ENCODE results near the gene PIK3CA.

Gene PIK3CA

DNA sequence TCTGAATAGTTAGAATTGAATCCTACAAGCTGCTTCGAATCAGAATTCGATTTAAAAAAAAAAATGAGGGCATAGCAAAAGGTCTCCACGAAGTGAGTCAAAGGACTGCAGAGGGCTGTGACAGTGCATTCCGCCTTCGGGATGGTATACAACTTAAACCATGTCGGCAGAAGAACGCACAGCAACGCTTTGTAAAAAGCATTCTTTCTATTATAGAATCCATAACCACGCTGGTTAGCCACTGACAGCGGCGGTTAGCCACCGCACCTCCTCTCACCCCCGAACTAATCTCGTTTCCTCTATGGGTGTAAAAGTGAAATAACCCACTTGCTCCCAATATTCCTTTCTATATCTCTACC is 664 bp upstream of the PIK3CA start:
- H3K9ac ChIP-seq (ENCODE audit: low read depth, low read length), result peak overlapping the region; percentile 80; the same call in 1 of the 2 replicates
- no peaks in the 10 kb centered on the region for H3K36me3 ChIP-seq (ENCODE audit: insufficient read depth, low read length)
- H3K9me3 ChIP-seq (ENCODE audit: control insufficient read depth, insufficient read depth, low read length), result no peaks in the 10 kb centered on the region
- H3K4me1 ChIP-seq (ENCODE audit: insufficient read depth, low read length), result peaks cover 5% of the 10 kb centered on the region; the same call in 1 of the 2 replicates

DNA sequence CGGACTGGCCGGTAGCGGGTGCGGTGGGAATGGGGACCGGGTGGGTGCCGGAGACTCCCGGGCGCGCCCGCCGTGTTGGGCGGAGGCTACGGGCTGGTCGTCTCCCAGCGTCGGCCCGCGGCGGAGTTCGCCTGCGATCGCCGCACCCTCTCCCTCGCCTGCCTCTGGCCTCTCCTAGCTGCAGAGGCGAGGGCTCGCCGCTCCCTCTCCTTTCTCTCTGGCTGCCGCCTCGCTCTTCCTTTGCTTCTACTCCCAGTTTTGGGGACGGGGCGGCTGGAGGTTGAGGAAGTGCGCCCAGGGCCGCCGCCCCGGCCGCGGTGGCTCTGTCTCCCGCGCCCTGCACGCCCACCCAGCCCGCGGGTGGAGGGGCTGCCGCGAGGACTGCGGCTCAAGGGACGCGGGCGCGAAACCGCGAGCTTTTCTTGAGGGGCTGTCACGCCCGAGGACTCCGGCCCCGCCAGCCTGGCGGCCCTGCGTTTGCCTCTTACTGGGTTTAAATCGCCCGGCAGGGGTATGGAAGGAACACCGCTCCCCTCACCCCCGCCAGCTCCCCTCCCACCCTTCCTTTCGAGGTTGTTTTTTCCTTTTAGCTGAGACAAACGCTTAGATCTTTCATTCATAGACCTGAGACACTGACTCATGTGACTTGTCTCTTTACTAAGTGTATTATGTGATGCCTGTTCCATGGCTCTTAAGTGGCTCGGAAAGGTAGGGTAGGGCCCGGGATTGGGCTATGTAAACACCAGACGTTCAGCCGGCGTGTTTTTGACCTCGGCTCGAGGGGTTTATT is 654 bp downstream of the PIK3CA start:
- no peaks in the 10 kb centered on the region for H3K9me3 ChIP-seq (ENCODE audit: control insufficient read depth, insufficient read depth, low read length)
- no peaks in the 10 kb centered on the region for H3K36me3 ChIP-seq (ENCODE audit: insufficient read depth, low read length)
- H3K9ac ChIP-seq (ENCODE audit: low read depth, low read length), result peak overlapping the region; percentile 78
- H3K4me1 ChIP-seq (ENCODE audit: insufficient read depth, low read length), result peaks cover 5% of the 10 kb centered on the region; the same call in 1 of the 2 replicates

DNA sequence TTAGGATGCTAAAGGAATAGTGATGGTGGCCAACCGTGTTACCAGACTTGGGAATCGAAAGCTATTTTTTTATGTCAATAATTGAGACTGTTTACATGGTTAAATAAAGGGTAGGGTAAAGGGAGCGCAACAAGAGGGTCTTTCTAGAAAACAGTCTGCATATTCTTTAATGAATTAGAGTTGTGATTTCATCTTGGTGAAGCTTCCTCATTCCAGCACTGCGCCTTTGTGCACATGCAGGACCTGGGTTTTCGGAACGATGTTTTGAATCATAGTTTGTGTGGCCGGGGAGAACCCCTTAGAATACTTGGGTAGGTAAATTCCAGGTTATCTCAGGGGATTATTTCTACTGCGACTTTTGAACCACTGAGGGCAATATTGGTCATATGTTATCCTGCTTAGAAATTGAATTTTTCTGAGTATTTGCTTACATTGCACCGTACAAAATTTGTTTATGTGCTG is 1.3 kb downstream of the PIK3CA start:
- Histone ChIP-seq H3K36me3 (ENCODE audit: insufficient read depth, low read length) (no peaks in the 10 kb centered on the region), H3K9ac (ENCODE audit: low read depth, low read length) (peak overlapping the region; percentile 78), H3K4me1 (ENCODE audit: insufficient read depth, low read length) (peaks cover 5% of the 10 kb centered on the region; the same call in 1 of the 2 replicates), H3K9me3 (ENCODE audit: control insufficient read depth, insufficient read depth, low read length) (no peaks in the 10 kb centered on the region)

DNA sequence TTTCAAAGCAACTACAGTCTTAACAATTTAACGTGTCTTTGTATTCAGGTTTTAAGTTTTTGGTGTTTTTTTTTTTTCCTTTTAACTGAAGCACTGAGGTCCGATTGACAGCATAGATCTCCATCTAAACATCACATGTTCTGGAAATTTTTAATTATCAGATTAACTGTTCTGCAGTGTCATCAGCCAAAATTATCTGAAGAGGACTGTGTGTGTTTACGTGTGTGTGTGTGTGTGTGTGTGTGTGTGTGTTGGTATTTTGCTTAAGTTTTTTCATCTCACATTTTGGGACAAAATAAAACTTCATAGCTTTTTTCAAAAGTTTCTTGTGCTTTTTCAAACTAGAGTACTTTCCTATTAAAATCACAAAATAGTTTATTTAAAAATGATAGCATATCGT is 1.8 kb downstream of the PIK3CA start:
- H3K9me3 ChIP-seq (ENCODE audit: control insufficient read depth, insufficient read depth, low read length), result no peaks in the 10 kb centered on the region
- H3K4me1 ChIP-seq (ENCODE audit: insufficient read depth, low read length), result peaks cover 5% of the 10 kb centered on the region; the same call in 1 of the 2 replicates
- peak overlapping the region; percentile 78 for H3K9ac ChIP-seq (ENCODE audit: low read depth, low read length)
- H3K36me3 ChIP-seq (ENCODE audit: insufficient read depth, low read length), result no peaks in the 10 kb centered on the region

DNA sequence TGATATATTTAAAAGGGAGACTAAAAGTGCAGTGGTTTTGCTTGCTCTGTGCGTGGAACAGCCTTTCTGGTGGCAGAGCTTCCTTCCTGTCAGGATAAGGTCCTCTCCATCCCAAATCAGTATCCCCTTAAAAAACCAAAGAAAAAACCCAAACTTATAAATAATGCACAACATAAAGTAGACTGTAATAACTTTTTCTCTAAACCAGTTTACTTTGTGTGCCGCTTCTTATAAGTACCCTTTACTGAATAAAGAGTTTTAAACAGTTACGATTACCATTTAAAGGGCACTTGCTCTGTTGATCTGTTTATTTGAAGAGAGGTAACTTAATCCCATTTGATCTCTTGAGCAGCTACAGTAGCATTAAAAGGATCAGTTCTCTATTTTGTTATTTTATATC is 2.5 kb downstream of the PIK3CA start:
- Histone ChIP-seq H3K9me3 (ENCODE audit: control insufficient read depth, insufficient read depth, low read length) (no peaks in the 10 kb centered on the region), H3K36me3 (ENCODE audit: insufficient read depth, low read length) (no peaks in the 10 kb centered on the region), H3K9ac (ENCODE audit: low read depth, low read length) (no peak overlapping the region), H3K4me1 (ENCODE audit: insufficient read depth, low read length) (peaks cover 5% of the 10 kb centered on the region; the same call in 1 of the 2 replicates)

DNA sequence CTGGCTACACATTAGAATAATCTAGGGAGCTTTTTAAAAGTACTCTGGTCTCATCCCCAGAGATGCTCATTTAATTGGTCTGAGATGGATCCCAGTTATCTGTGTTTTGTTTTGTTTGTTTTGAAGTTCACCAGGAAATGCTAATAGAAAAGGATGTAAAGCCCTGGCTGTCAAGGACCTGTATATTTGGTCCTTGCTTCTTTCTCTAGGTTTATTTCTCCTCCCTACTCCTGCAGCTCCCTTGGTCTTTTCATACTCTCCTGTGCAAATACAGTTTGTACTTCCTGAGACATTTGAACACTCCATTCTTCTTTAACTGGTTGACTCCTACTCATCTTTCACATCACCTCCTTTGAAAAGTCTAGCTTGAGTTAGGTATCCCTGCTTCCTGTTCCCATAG is 3.3 kb downstream of the PIK3CA start:
- H3K9ac ChIP-seq (ENCODE audit: low read depth, low read length), result no peak overlapping the region
- no peaks in the 10 kb centered on the region for H3K36me3 ChIP-seq (ENCODE audit: insufficient read depth, low read length)
- peaks cover 5% of the 10 kb centered on the region; the same call in 1 of the 2 replicates for H3K4me1 ChIP-seq (ENCODE audit: insufficient read depth, low read length)
- no peaks in the 10 kb centered on the region for H3K9me3 ChIP-seq (ENCODE audit: control insufficient read depth, insufficient read depth, low read length)

DNA sequence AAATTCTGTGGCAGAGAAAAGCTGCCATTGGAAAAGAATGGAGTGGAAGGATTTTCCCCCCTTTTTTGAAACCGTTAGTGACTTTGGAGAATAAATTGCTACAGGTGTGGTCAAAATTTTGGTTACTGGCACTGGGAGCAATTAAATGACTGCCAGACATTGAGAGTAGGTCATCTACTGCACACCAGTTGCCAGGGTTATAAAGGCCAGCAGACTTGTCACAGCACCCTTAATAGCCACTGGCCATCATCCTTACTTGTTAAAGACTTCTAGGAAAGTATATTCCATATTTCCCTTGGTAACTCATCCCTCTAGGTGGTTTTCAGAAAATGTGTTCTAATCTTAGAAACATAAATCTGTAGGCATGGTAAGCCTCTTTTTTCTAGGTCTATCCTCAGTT is 8.0 kb downstream of the PIK3CA start:
- Histone ChIP-seq H3K9ac (ENCODE audit: low read depth, low read length) (no peak overlapping the region), H3K4me1 (ENCODE audit: insufficient read depth, low read length) (peaks cover 5% of the 10 kb centered on the region; the same call in 1 of the 2 replicates), H3K36me3 (ENCODE audit: insufficient read depth, low read length) (no peaks in the 10 kb centered on the region), H3K9me3 (ENCODE audit: control insufficient read depth, insufficient read depth, low read length) (no peaks in the 10 kb centered on the region)

DNA sequence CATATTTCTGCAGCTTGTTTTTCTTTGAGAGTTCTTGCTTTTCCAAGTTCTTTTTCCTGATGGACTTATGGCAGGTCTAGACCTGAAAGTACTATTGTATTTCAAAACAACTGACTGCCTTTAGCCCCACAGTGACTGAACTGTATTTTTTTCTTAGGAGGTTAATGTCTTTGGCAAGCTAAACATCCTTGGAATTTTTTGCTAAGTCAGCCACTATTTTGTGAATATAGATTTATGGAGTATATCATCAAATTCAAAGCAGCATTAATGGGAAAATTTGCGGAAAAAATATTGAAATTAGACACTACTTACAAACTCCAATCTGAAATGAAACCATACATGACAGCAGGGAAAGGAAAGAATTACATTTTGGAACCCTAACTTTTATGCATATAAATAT is 8.6 kb downstream of the PIK3CA start:
- Histone ChIP-seq H3K9ac (ENCODE audit: low read depth, low read length) (no peak overlapping the region), H3K9me3 (ENCODE audit: control insufficient read depth, insufficient read depth, low read length) (no peaks in the 10 kb centered on the region), H3K36me3 (ENCODE audit: insufficient read depth, low read length) (no peaks in the 10 kb centered on the region), H3K4me1 (ENCODE audit: insufficient read depth, low read length) (no peaks in the 10 kb centered on the region)

DNA sequence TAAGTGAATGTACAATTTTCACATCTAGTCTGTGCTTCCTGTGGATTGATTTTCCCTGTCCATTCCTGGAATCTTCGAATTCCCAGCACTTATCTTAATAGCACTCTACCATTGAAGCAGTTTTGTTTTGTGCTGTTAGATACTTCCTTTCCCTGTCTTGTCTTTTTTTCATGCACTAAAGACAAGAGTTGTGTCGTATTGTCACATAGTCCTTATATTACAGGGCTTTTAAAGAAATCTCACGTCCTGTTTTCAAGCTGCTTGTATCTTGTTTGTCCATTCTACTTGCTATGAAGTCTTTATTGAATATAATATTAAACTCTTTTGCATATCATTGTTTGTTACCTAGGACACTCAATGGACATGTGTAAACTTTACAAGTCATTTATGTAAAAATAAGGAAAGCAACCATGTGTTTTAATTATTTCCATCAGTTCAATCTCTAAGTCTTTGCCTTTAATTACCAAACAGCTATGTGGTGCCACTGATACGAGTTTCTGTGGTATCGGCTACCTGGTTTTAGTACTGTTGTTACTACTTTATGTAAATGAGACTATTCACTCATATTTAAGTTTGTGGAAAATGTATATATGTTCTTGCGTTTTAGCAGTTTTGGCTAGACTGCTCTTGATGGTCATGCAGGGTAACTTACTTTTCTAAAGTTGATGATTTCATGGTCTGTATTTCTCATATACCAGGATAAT is 10.3 kb downstream of the PIK3CA start:
- Histone ChIP-seq H3K4me1 (ENCODE audit: insufficient read depth, low read length) (no peaks in the 10 kb centered on the region), H3K9ac (ENCODE audit: low read depth, low read length) (no peak overlapping the region), H3K36me3 (ENCODE audit: insufficient read depth, low read length) (no peaks in the 10 kb centered on the region), H3K9me3 (ENCODE audit: control insufficient read depth, insufficient read depth, low read length) (no peaks in the 10 kb centered on the region)

DNA sequence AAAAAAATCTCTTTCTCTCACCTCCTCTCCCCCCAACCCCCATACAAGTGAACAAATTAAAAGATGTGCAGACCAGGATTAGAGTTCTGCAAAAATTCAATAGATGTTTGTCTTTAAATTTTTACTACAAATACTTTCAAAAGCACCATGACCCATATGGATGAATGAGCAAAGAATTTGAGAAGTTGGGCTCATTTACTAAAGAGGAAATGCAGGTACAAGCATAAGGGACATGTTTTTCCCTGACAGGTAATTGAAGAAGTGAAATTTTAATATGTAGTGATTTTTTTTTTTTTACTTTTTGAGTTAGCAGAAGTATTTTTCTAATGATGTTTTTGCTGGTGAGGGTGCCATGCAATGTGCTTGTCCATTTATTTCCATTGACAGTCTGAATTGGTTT is 15.3 kb downstream of the PIK3CA start:
- Histone ChIP-seq H3K9me3 (ENCODE audit: control insufficient read depth, insufficient read depth, low read length) (no peaks in the 10 kb centered on the region), H3K9ac (ENCODE audit: low read depth, low read length) (no peak overlapping the region), H3K4me1 (ENCODE audit: insufficient read depth, low read length) (no peaks in the 10 kb centered on the region), H3K36me3 (ENCODE audit: insufficient read depth, low read length) (no peaks in the 10 kb centered on the region)

DNA sequence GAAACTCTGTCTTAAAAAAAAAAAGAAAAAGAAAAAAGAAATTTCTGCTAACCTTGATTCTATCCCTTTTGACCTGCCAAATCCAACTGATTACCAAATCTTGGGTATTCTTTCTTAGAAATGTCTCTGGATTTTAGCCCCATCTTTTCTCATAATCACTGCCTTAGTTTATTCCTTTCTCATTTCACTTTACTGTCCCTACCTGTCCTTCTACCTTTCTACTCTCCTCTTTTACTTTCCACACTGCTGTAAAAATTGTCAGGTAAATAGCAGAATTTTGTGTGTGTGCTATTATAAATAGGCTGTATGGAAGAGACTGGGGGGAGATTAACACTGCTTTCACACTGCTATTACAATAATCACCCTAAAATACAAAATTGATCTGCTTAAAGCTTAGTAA is 16.7 kb downstream of the PIK3CA start:
- H3K36me3 ChIP-seq (ENCODE audit: insufficient read depth, low read length), result no peaks in the 10 kb centered on the region
- H3K9me3 ChIP-seq (ENCODE audit: control insufficient read depth, insufficient read depth, low read length), result no peaks in the 10 kb centered on the region
- H3K9ac ChIP-seq (ENCODE audit: low read depth, low read length), result no peak overlapping the region
- no peaks in the 10 kb centered on the region for H3K4me1 ChIP-seq (ENCODE audit: insufficient read depth, low read length)

DNA sequence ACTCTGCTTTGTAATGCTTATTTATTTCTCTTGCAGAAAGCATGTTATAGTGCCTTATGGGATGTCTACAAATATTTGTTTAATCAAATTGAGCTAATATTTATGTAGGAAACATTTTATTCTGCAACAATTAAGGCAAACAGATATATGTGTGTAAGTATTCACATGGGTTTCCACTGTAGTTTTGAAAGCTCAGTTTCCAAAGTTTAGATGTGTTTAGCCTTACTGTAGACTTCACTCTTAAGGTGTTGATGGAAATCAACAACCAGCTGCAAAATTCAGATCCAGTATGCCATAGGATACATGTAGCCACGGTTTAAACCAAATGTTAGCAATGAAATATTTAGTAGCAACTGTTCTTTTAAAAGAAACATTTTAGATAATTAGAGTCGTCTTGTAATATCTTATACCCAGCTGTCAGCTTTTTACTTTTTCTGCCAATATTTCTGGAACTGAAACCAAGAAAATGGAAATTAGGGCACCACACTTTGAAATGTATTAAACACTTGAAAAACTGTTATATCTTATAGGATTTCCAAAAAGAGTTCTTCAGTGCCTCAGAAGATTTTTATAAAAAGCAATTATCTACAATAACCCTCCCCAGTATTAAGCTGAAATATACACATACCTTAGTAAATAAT is 18.5 kb downstream of the PIK3CA start:
- no peaks in the 10 kb centered on the region for H3K4me1 ChIP-seq (ENCODE audit: insufficient read depth, low read length)
- H3K9ac ChIP-seq (ENCODE audit: low read depth, low read length), result no peak overlapping the region
- H3K9me3 ChIP-seq (ENCODE audit: control insufficient read depth, insufficient read depth, low read length), result no peaks in the 10 kb centered on the region
- no peaks in the 10 kb centered on the region for H3K36me3 ChIP-seq (ENCODE audit: insufficient read depth, low read length)

DNA sequence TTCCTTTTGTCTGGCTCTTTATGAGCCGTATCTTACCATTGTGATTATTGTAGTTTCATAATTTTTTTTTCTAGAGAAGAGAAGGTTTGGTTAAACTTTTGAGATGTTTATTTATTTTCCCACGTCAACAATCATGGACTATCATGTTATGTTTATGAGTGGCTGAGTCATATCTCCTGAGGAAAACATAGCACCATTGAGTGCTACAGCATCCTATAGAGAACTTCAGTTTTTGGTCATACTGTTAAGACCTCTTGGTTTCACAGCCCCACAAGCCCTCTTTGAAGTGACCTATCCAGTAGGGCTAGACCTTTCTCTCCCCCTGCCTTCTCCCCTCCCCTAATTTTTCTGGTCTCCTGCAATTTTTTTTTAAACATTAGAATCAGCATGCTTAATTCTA is 20.8 kb downstream of the PIK3CA start:
- Histone ChIP-seq H3K9me3 (ENCODE audit: control insufficient read depth, insufficient read depth, low read length) (no peaks in the 10 kb centered on the region), H3K4me1 (ENCODE audit: insufficient read depth, low read length) (no peaks in the 10 kb centered on the region), H3K9ac (ENCODE audit: low read depth, low read length) (no peak overlapping the region), H3K36me3 (ENCODE audit: insufficient read depth, low read length) (no peaks in the 10 kb centered on the region)

DNA sequence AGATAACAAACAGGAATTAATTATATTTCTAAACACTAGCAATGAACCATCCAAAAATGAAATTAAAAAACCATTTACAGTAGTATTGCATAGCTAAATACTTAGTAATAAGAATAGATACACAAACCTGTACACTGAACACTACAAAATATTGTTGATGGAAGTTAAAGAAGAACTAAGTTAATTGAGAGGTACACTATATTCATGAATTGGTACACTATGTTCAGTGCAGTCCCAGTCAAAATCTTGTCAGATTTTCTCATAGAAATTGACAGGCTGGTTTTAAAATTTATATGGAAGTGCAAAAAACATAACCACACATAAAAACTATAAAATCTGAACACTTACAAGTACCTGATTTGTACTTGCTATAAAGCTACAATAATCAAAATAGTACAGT is 24.4 kb downstream of the PIK3CA start:
- Histone ChIP-seq H3K36me3 (ENCODE audit: insufficient read depth, low read length) (no peaks in the 10 kb centered on the region), H3K4me1 (ENCODE audit: insufficient read depth, low read length) (peaks cover 14% of the 10 kb centered on the region), H3K9ac (ENCODE audit: low read depth, low read length) (no peak overlapping the region), H3K9me3 (ENCODE audit: control insufficient read depth, insufficient read depth, low read length) (no peaks in the 10 kb centered on the region)
